HCT116 (cell line): Measurements from ENCODE around the gene PIWIL4. TPM values are rescaled to one million over a fixed set of nuclear protein-coding genes. Genes with fewer than 3 reads are reported as not detected.

Experiments used
- ATAC-seq: fragments of 200-7000 bp; cut with Tn5 transposase; 2 replicates; pipeline ENCODE4 v1.9.1; 2020; ENCODE audit warnings: mild to moderate bottlenecking, moderate library complexity
- BruUV-seq: library from RNA; stranded (reverse); fragments of 400-500 nt; replicated peaks from 2 replicates; lab custom pipeline; 2021; lab: Mats Ljungman, UMichigan
- CTCF ChIA-PET: fragments of 300-600 bp; sonication (Branson Sonifier 250); formaldehyde crosslinking; loops from one replicate; lab custom pipeline; 2021; ENCODE audit warnings: antibody characterized with exemption; lab: Charles Lee
- POLR2A ChIA-PET: fragments of 300-600, 350-600 bp; sonication (Branson Sonifier 250); formaldehyde crosslinking; loops from one replicate; lab custom pipeline; 2021; ENCODE audit warnings: antibody characterized with exemption; lab: Charles Lee
- RAD21 ChIA-PET, 2 experiments: fragments of 300-600 bp; sonication (Branson Sonifier 250); formaldehyde crosslinking; loops; one replicate each; lab custom pipeline; 2023; ENCODE audit warnings: low total read pairs in 2 of 2; ENCODE audit not compliant: uncharacterized antibody in 2 of 2, unreplicated experiment in 2 of 2, low non-redundant PET in 1 of 2; lab: Charles Lee
- DNase-seq: peaks from one replicate; pipeline ENCODE4 v3.0.0-alpha.2; 2010; ENCODE audit warnings: low read depth, low spot score
- H2AFZ ChIP-seq: fragments of 200-600 bp; shearing (Covaris generic), sonication (generic); 2 replicates; pipeline ENCODE4 v1.6.1; 2017; ENCODE audit warnings: low read depth, mixed run types, mixed read lengths, antibody characterized with exemption, low read length; ENCODE audit not compliant: poor library complexity, severe bottlenecking
- H3K27ac ChIP-seq: 2 replicates; pipeline ENCODE4 v1.5.1; 2012; ENCODE audit warnings: low read depth, low read length
- H3K27me3 ChIP-seq: fragments of 200-600 bp; sonication (generic); 2 replicates; pipeline ENCODE4 v1.6.1; 2016; ENCODE audit warnings: mixed run types, low read length, mixed read lengths; ENCODE audit not compliant: insufficient read depth
- H3K36me3 ChIP-seq, 2 experiments: fragments of 200-500 bp in 1 of 2; fragments of 200-600 bp in 1 of 2; sonication (Bioruptor generic) in 1 of 2; sonication (generic) in 1 of 2; 2 replicates each; pipeline versions ENCODE4 v1.5.1 to v1.6.1; 2014 to 2016; ENCODE audit warnings: low read length in 2 of 2, inconsistent platforms in 1 of 2, mixed read lengths in 1 of 2, mixed run types in 1 of 2; ENCODE audit not compliant: insufficient read depth in 2 of 2, control insufficient read depth in 1 of 2
- H3K4me1 ChIP-seq, 2 experiments: fragments of 200-600 bp in 1 of 2; sonication (generic) in 1 of 2; 2 replicates each; pipeline versions ENCODE4 v1.5.1 to v1.6.1; 2012 to 2017; ENCODE audit warnings: low read length in 2 of 2, inconsistent platforms in 1 of 2, mild to moderate bottlenecking in 1 of 2, mixed read lengths in 1 of 2, mixed run types in 1 of 2, moderate library complexity in 1 of 2; ENCODE audit not compliant: insufficient read depth in 2 of 2, control insufficient read depth in 1 of 2
- H3K4me2 ChIP-seq: fragments of 200-600 bp; sonication (generic); 2 replicates; pipeline ENCODE4 v1.6.1; 2017; ENCODE audit warnings: mixed run types, low read length, mixed read lengths
- H3K4me3 ChIP-seq, 2 experiments: fragments of 200-600 bp in 1 of 2; sonication (generic) in 1 of 2; replicated peaks in 1 of 2; 2 replicates each; pipeline ENCODE4 v1.5.1; 2011 to 2016; ENCODE audit warnings: low read length in 2 of 2, control low read depth in 1 of 2, low read depth in 1 of 2, mild to moderate bottlenecking in 1 of 2, mixed read lengths in 1 of 2, mixed run types in 1 of 2
- H3K79me2 ChIP-seq: fragments of 200-600 bp; sonication (generic); 2 replicates; pipeline ENCODE4 v1.6.1; 2017; ENCODE audit warnings: mild to moderate bottlenecking, mixed run types, low read length, moderate library complexity, mixed read lengths; ENCODE audit not compliant: insufficient read depth
- H3K9ac ChIP-seq: fragments of 200-600 bp; sonication (generic); 2 replicates; pipeline ENCODE4 v1.6.1; 2016; ENCODE audit warnings: low read length, mixed read lengths
- H3K9me2 ChIP-seq: fragments of 200-600 bp; sonication (generic), shearing (Covaris generic); 2 replicates; pipeline ENCODE4 v1.6.1; 2017; ENCODE audit warnings: mixed run types, mild to moderate bottlenecking, moderate library complexity; ENCODE audit not compliant: insufficient read depth
- H3K9me3 ChIP-seq, 2 experiments: fragments of 200-500 bp in 1 of 2; fragments of 200-600 bp in 1 of 2; sonication (Bioruptor generic) in 1 of 2; sonication (generic) in 1 of 2; 2 replicates each; pipeline ENCODE4 v1.6.1; 2014 to 2017; ENCODE audit warnings: low read length in 2 of 2, mixed read lengths in 2 of 2, inconsistent platforms in 1 of 2, low read depth in 1 of 2, mild to moderate bottlenecking in 1 of 2, mixed run types in 1 of 2, moderate library complexity in 1 of 2; ENCODE audit not compliant: control insufficient read depth in 1 of 2, insufficient read depth in 1 of 2
- H4K20me1 ChIP-seq: fragments of 200-600 bp; sonication (generic), shearing (Covaris generic); 2 replicates; pipeline ENCODE4 v1.6.1; 2017; ENCODE audit warnings: mixed run types, mild to moderate bottlenecking, moderate library complexity; ENCODE audit not compliant: insufficient read depth
- ATF3 ChIP-seq: IDR thresholded peaks from 2 replicates; pipeline ENCODE4 v1.6.1; 2012
- CEBPB ChIP-seq: IDR thresholded peaks from 2 replicates; pipeline ENCODE4 v1.6.1; 2012; ENCODE audit warnings: low read depth
- ELF1 ChIP-seq: IDR thresholded peaks from 2 replicates; pipeline ENCODE4 v1.6.1; 2012; ENCODE audit warnings: low read depth, borderline replicate concordance
- EZH2 ChIP-seq: fragments of 200-600 bp; sonication (generic); IDR thresholded peaks from 2 replicates; pipeline ENCODE4 v1.6.1; 2017; ENCODE audit warnings: antibody characterized with exemption, mixed run types
- EZH2phosphoT487 ChIP-seq: fragments of 200-600 bp; IDR thresholded peaks from 2 replicates; pipeline ENCODE4 v1.6.1; 2018; ENCODE audit warnings: antibody characterized with exemption, borderline replicate concordance
- FOSL1 ChIP-seq: IDR thresholded peaks from 2 replicates; pipeline ENCODE4 v1.6.1; 2012; ENCODE audit warnings: low read depth
- JUND ChIP-seq: IDR thresholded peaks from 2 replicates; pipeline ENCODE4 v1.6.1; 2012
- MAX ChIP-seq: IDR thresholded peaks from 2 replicates; pipeline ENCODE4 v1.6.1; 2012
- POLR2A ChIP-seq: IDR thresholded peaks from 2 replicates; pipeline ENCODE4 v1.7.0; 2011; ENCODE audit warnings: borderline replicate concordance; ENCODE audit not compliant: insufficient read depth, insufficient read length; ENCODE audit errors: extremely low read depth
- POLR2AphosphoS5 ChIP-seq: IDR thresholded peaks from 2 replicates; pipeline ENCODE4 v1.6.1; 2011; ENCODE audit warnings: mild to moderate bottlenecking, low read depth, low read length, moderate library complexity
- RAD21 ChIP-seq: IDR thresholded peaks from 2 replicates; pipeline ENCODE4 v1.6.1; 2012; ENCODE audit warnings: low read depth, mild to moderate bottlenecking
- REST ChIP-seq: IDR thresholded peaks from 2 replicates; pipeline ENCODE4 v1.6.1; 2012; ENCODE audit warnings: low read depth
- SIN3A ChIP-seq: IDR thresholded peaks from 2 replicates; pipeline ENCODE4 v1.6.1; 2012; ENCODE audit warnings: low read depth
- SP1 ChIP-seq: IDR thresholded peaks from 2 replicates; pipeline ENCODE4 v1.6.1; 2012; ENCODE audit warnings: low read depth
- TCF7L2 ChIP-seq: IDR thresholded peaks from 2 replicates; pipeline ENCODE4 v1.7.0; 2011; ENCODE audit warnings: borderline replicate concordance, inconsistent platforms; ENCODE audit not compliant: insufficient read depth, insufficient read length; ENCODE audit errors: extremely low read depth
- YY1 ChIP-seq: IDR thresholded peaks from 2 replicates; pipeline ENCODE4 v1.6.1; 2011; ENCODE audit warnings: low read length, low read depth, moderate library complexity, mild to moderate bottlenecking; ENCODE audit not compliant: insufficient replicate concordance; ENCODE audit errors: extremely low read depth
- ZFX ChIP-seq: fragments of 450-650 bp; IDR thresholded peaks from 2 replicates; pipeline ENCODE4 v1.6.1; 2017
- ZNF274 ChIP-seq: fragments of 200-500 bp; sonication (Bioruptor generic); IDR thresholded peaks from 2 replicates; pipeline ENCODE4 v1.6.1; 2014; ENCODE audit warnings: mild to moderate bottlenecking, low read depth, low read length, inconsistent platforms
- intact Hi-C: fragments of 100-400 bp; cut with micrococcal nuclease; formaldehyde crosslinking; loops from 2 replicates; pipeline ENCODE4 v1.10.0; 2022
- total RNA-seq: library from RNA; stranded (reverse); gene quantifications from one replicate; pipeline ENCODE4 v1.2.1, GENCODE V29; 2021; ENCODE audit not compliant: unreplicated experiment

Gene PIWIL4
- total RNA-seq, 1 experiment from 2014 or later: 0.34 TPM

GRCh38 chr11:94585399-94585798 is 18.2 kb downstream of the PIWIL4 start:
- H3K79me2 ChIP-seq: no peaks in the 10 kb centered on the region
- RAD21 ChIA-PET: no interaction called here
- no peak for DNase-seq
- TF ChIP-seq ATF3 (no peak), ZFX (no peak), CEBPB (no peak), SIN3A (no peak), FOSL1 (no peak), EZH2phosphoT487 (no peak), ZNF274 (no peak), EZH2 (no peak)
- TF ChIP-seq, all 23 proteins: peak for 0
- Histone ChIP-seq H4K20me1 (no peaks in the 10 kb centered on the region), H3K27ac (no peak overlapping the region), H3K4me1 (peaks cover 0 to 3% of the 10 kb centered on the region in 2 experiments; a peak in 1 of 4 replicates), H3K4me2 (no peak overlapping the region), H2AFZ (no peak overlapping the region), H3K4me3 (no peak overlapping the region), H3K36me3 (no peaks in the 10 kb centered on the region), H3K9me2 (no peaks in the 10 kb centered on the region), H3K9me3 (no peaks in the 10 kb centered on the region), H3K9ac (no peak overlapping the region), H3K27me3 (no peaks in the 10 kb centered on the region; the same call in 1 of the 2 replicates)
- CTCF ChIA-PET: no interaction called here
- ATAC-seq: no peak
- intact Hi-C loops: no loop called here
- no TSS peak for BruUV-seq
- POLR2A ChIA-PET: no interaction called here

GRCh38 chr11:94586546-94586945 is 19.4 kb downstream of the PIWIL4 start:
- ATAC-seq: no peak
- Histone ChIP-seq H3K9me3 (no peaks in the 10 kb centered on the region), H3K4me1 (peaks cover 0 to 3% of the 10 kb centered on the region in 2 experiments; a peak in 1 of 4 replicates), H3K79me2 (no peaks in the 10 kb centered on the region), H3K27me3 (peaks cover 9% of the 10 kb centered on the region; the same call in 1 of the 2 replicates), H3K4me2 (no peak overlapping the region), H3K4me3 (no peak overlapping the region), H4K20me1 (no peaks in the 10 kb centered on the region), H3K9ac (no peak overlapping the region), H3K9me2 (no peaks in the 10 kb centered on the region), H3K36me3 (no peaks in the 10 kb centered on the region), H2AFZ (no peak overlapping the region), H3K27ac (no peak overlapping the region)
- CTCF ChIA-PET: no interaction called here
- intact Hi-C loops: no loop called here
- POLR2A ChIA-PET: no interaction called here
- DNase-seq: no peak
- RAD21 ChIA-PET: no interaction called here
- no TSS peak for BruUV-seq
- TF ChIP-seq ELF1: no peak
- TF ChIP-seq POLR2AphosphoS5: no peak
- TF ChIP-seq FOSL1: no peak
- TF ChIP-seq CEBPB: no peak
- TF ChIP-seq JUND: no peak
- no peak for TF ChIP-seq TCF7L2
- TF ChIP-seq ATF3: no peak
- no peak for TF ChIP-seq POLR2A
- no peak for TF ChIP-seq EZH2
- no peak for TF ChIP-seq RAD21
- TF ChIP-seq SP1: no peak
- TF ChIP-seq MAX: no peak
- no peak for TF ChIP-seq ZNF274
- no peak for TF ChIP-seq ZFX
- no peak for TF ChIP-seq YY1
- no peak for TF ChIP-seq REST
